ENCODE results near the gene EIF2B4.

GRCh38 chr2:27324720-27325119, 45.4 kb downstream of the EIF2B4 start:
- TF ChIP-seq ZBTB21 (tag by site-specific recombination; IDR thresholded peaks at IDR 0.05) = no peak
- TF ChIP-seq PRDM10 (tag by site-specific recombination; IDR thresholded peaks at IDR 0.05) = no peak
- TF ChIP-seq SETDB1 (IDR thresholded peaks at IDR 0.05; ENCODE audit: insufficient read length, low read length) = no peak
- no peak for TF ChIP-seq CTCF (tag by site-specific recombination; IDR thresholded peaks at IDR 0.05)
- no peak for TF ChIP-seq ZNF175 (tag by site-specific recombination; IDR thresholded peaks at IDR 0.05)

Data from HEK293 (cell line).